MCF 10A (cell line): ENCODE data around the gene PON2. TPM values are rescaled to one million over a fixed set of nuclear protein-coding genes. Genes with fewer than 3 reads are reported as not detected.
A peak's percentile ranks its signal among the peaks of the same experiment; 100 is the strongest.

Source experiments
- BruUV-seq: library from RNA; stranded (reverse); fragments of 400-500 nt; replicated peaks from 2 replicates; lab custom pipeline; 2021; lab: Mats Ljungman, UMichigan
- CTCF ChIA-PET: fragments of 300-600 bp; sonication (Branson Sonifier 250); formaldehyde crosslinking; extraction: SDS; loops from one replicate; lab custom pipeline; 2021; ENCODE audit warnings: antibody characterized with exemption, inconsistent platforms; lab: Yijun Ruan, JAX
- POLR2A ChIA-PET: fragments of 300-600, 350-650 bp; sonication (Branson Sonifier 250); formaldehyde crosslinking; extraction: SDS; loops from one replicate; lab custom pipeline; 2020; ENCODE audit warnings: antibody characterized with exemption, inconsistent platforms; lab: Yijun Ruan, JAX
- DNase-seq: peaks from one replicate; pipeline ENCODE4 v3.0.0-alpha.2; 2018; ENCODE audit not compliant: unreplicated experiment
- H3K27ac Mint-ChIP-seq: one replicate; pipeline ENCODE4 v1.8.0; 2022; ENCODE audit warnings: mild to moderate bottlenecking, low read depth, mixed read lengths; ENCODE audit not compliant: unreplicated experiment
- H3K27me3 Mint-ChIP-seq: one replicate; pipeline ENCODE4 v1.8.0; 2022; ENCODE audit warnings: mixed read lengths; ENCODE audit not compliant: insufficient read depth, unreplicated experiment
- H3K36me3 Mint-ChIP-seq: one replicate; pipeline ENCODE4 v1.8.0; 2022; ENCODE audit warnings: mild to moderate bottlenecking, moderate library complexity, mixed read lengths; ENCODE audit not compliant: insufficient read depth, unreplicated experiment
- H3K4me1 Mint-ChIP-seq: one replicate; pipeline ENCODE4 v1.8.0; 2022; ENCODE audit warnings: mixed read lengths; ENCODE audit not compliant: insufficient read depth, unreplicated experiment
- H3K4me3 Mint-ChIP-seq: one replicate; pipeline ENCODE4 v1.8.0; 2022; ENCODE audit warnings: mild to moderate bottlenecking, moderate library complexity, mixed read lengths; ENCODE audit not compliant: unreplicated experiment
- H3K9me3 Mint-ChIP-seq: one replicate; pipeline ENCODE4 v1.8.0; 2022; ENCODE audit warnings: mixed read lengths; ENCODE audit not compliant: unreplicated experiment
- intact Hi-C: fragments of 100-400 bp; cut with micrococcal nuclease; formaldehyde crosslinking; loops from 2 replicates; pipeline ENCODE4 v1.14.1; 2022
- total RNA-seq: library from RNA; stranded (reverse); gene quantifications from 2 replicates; pipeline ENCODE4 v1.2.3, GENCODE V29; 2022
- TF ChIP-seq, protein P1 (sequence below): fragments of 200-600 bp; IDR thresholded peaks from one replicate; pipeline ENCODE4 v1.8.0; 2022; ENCODE audit warnings: antibody characterized with exemption, mild to moderate bottlenecking; ENCODE audit not compliant: unreplicated experiment

Gene PON2
- total RNA-seq, 1 experiment from 2014 or later = 140 TPM

DNA sequence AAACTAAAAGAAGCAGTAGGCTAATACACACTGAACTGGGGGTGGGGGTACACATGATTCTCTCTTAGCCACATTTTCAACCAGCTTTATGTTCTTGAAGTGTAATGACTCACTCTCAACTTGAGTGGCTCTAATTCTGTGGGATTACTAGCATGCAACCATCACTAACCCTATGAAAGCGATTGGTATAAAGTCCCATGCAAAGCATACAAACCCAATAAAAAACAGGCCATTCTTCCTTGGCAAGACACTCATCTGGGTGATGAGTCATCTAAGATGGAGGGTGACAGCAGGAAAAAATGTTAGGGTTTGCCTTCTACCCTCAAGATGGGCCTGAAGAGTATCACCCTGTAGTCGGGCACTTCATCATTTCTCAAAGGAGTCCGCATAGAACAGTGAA is 23.8 kb downstream of the PON2 start:
- Mint-ChIP-seq H3K4me3 (no peak overlapping the region), H3K4me1 (peaks cover 5% of the 10 kb centered on the region), H3K9me3 (no peaks in the 10 kb centered on the region), H3K36me3 (peaks cover 93% of the 10 kb centered on the region), H3K27me3 (no peaks in the 10 kb centered on the region), H3K27ac (peak overlapping the region; percentile 54)
- ChIA-PET POLR2A (interaction anchor here (1.0 to 1.2 kb wide), 2 partner anchors 10 to 65 kb away, joined by 3 to 4 read pairs; no protein-coding TSS in a partner anchor), CTCF (interaction anchor here (0.5 to 4.2 kb wide), 4 partner anchors 66 to 279 kb away, joined by 3 to 15 read pairs (median 3); no protein-coding TSS in a partner anchor)
- no TSS peak for BruUV-seq
- TF ChIP-seq, protein P1, sequence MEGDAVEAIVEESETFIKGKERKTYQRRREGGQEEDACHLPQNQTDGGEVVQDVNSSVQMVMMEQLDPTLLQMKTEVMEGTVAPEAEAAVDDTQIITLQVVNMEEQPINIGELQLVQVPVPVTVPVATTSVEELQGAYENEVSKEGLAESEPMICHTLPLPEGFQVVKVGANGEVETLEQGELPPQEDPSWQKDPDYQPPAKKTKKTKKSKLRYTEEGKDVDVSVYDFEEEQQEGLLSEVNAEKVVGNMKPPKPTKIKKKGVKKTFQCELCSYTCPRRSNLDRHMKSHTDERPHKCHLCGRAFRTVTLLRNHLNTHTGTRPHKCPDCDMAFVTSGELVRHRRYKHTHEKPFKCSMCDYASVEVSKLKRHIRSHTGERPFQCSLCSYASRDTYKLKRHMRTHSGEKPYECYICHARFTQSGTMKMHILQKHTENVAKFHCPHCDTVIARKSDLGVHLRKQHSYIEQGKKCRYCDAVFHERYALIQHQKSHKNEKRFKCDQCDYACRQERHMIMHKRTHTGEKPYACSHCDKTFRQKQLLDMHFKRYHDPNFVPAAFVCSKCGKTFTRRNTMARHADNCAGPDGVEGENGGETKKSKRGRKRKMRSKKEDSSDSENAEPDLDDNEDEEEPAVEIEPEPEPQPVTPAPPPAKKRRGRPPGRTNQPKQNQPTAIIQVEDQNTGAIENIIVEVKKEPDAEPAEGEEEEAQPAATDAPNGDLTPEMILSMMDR = no peak
- DNase-seq = no peak
- intact Hi-C loops = no loop called here

DNA sequence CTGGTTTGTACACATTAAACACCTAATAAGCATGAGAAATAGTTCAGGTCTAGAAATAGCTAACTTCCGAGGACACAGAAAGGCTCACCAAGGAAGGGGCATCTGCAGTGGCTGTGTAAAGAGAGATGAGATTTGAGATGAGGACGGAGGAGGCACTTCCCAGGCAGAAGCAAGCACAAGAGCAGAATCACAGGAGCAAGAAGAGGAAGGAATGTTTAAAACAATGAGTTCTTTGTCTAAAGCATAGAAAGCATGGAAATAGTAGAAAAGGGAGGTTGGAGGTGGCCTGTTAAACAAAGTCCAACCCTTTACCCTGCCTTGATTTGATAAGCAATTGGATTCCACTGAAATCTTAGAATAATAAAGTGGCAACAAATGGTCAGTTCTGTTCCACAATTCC is 27.1 kb downstream of the PON2 start:
- H3K36me3 Mint-ChIP-seq = peaks cover 93% of the 10 kb centered on the region
- DNase-seq = no peak
- H3K4me3 Mint-ChIP-seq = no peak overlapping the region
- intact Hi-C loops = loop anchor here (10.0 kb wide), 1 partner anchor 67 kb away; no protein-coding TSS in a partner anchor
- H3K9me3 Mint-ChIP-seq = no peaks in the 10 kb centered on the region
- BruUV-seq = no TSS peak
- CTCF ChIA-PET = interaction anchor here (0.8 to 1.1 kb wide), 2 partner anchors 104 to 958 kb away, joined by 3 to 4 read pairs; no protein-coding TSS in a partner anchor
- POLR2A ChIA-PET = no interaction called here
- no peaks in the 10 kb centered on the region for H3K4me1 Mint-ChIP-seq
- H3K27ac Mint-ChIP-seq = peak overlapping the region; percentile 1
- no peaks in the 10 kb centered on the region for H3K27me3 Mint-ChIP-seq
- TF ChIP-seq, protein P1 = no peak

DNA sequence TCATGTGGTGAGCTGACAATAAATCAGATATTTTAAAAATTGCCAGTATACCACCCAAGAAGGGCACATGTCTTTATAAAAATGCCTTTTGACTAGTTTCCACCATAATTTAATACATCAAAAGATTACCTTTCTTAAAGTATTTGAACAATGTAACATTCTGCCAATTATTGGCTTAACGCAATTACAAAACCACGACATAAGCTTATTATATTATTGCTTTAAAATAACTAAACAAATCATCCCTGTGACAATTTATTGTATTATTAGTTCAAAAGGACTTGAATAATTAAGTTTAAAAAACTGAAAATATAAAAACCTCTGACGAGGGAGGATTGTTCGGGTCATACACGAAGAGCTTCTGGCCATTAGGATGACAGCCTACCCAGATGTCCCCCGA is 29.0 kb downstream of the PON2 start:
- no TSS peak for BruUV-seq

DNA sequence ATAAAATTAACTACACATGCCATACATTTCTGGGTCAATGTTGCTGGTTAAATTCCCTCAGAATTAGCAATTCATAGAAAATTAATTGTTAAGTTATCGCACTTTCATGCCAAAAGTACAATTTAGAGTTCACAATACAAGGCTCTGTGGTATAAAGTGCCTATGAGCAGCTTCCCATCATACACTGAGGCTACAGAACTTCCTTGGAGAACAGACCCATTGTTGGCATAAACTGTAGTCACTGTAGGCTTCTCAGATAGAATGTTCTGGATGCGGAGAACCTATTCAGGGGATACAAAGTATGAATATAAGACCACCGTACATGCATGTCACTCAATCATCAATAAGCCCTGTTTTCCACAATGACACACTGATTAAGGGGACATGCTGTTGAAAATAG is 29.6 kb downstream of the PON2 start:
- TF ChIP-seq, protein P1 = no peak
- no peak for DNase-seq
- ChIA-PET CTCF (interaction anchor here (1.2 to 1.5 kb wide), 2 partner anchors 28 to 283 kb away, joined by 4 read pairs; no protein-coding TSS in a partner anchor), POLR2A (interaction anchor here (1.4 to 1.5 kb wide), 2 partner anchors 12 kb away, joined by 4 read pairs; no protein-coding TSS in a partner anchor)
- Mint-ChIP-seq H3K36me3 (peaks cover 82% of the 10 kb centered on the region), H3K4me3 (no peak overlapping the region), H3K4me1 (no peaks in the 10 kb centered on the region), H3K27ac (no peak overlapping the region), H3K27me3 (no peaks in the 10 kb centered on the region), H3K9me3 (no peaks in the 10 kb centered on the region)
- BruUV-seq = no TSS peak
- intact Hi-C loops = loop anchor here (10.0 kb wide), 1 partner anchor 70 kb away; no protein-coding TSS in a partner anchor

More for the DNA sequence above, 29.0 kb downstream of the PON2 start:
- DNase-seq = no peak
- Mint-ChIP-seq H3K27ac (no peak overlapping the region), H3K4me3 (no peak overlapping the region), H3K36me3 (peaks cover 88% of the 10 kb centered on the region), H3K27me3 (no peaks in the 10 kb centered on the region), H3K4me1 (no peaks in the 10 kb centered on the region), H3K9me3 (no peaks in the 10 kb centered on the region)
- TF ChIP-seq, protein P1 = no peak
- ChIA-PET POLR2A (interaction anchor here (0.6 to 1.5 kb wide), 3 partner anchors 12 to 14 kb away, joined by 3 to 4 read pairs (median 4); no protein-coding TSS in a partner anchor), CTCF (interaction anchor here (1.2 to 1.5 kb wide), 2 partner anchors 28 to 282 kb away, joined by 4 read pairs; no protein-coding TSS in a partner anchor)
- intact Hi-C loops = loop anchor here (10.0 kb wide), 1 partner anchor 69 kb away; no protein-coding TSS in a partner anchor
